Measurements from ENCODE around the gene TIAM2.
A peak's percentile ranks its signal among the peaks of the same experiment; 100 is the strongest.
"Not testable (repeated sequence)": the region's sequence is repeated elsewhere in the genome, so short reads cannot be mapped to it uniquely, and the experiment has no call there.

TIAM2 gene

DNA sequence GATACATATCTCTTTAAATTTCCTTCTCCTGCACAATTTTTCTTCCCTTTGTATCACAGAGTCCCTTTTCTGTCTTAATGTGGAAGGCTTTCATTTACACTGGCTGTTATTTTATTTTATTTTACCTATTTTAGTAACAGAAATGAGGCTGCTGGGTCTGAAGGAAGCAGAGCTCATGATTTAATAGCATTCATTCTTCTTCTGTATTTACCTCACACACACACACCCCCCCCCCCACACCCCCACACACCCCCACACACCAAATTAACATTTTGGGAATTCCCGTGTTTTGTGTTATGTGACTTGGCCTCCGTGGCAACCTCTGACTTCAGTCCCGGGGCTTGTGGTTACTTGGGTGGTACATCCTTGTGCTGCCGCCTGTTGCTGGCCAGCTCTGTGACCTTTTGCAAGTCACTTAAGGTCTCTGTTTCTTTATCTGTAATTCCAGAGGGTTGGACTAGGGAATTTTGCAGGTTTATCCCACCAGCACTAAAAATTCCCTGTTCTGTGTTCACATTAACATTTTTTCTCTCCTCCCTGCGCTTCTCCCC, 108.8 kb downstream of the TIAM2 start:
- FAIRE-seq = no peak

DNA sequence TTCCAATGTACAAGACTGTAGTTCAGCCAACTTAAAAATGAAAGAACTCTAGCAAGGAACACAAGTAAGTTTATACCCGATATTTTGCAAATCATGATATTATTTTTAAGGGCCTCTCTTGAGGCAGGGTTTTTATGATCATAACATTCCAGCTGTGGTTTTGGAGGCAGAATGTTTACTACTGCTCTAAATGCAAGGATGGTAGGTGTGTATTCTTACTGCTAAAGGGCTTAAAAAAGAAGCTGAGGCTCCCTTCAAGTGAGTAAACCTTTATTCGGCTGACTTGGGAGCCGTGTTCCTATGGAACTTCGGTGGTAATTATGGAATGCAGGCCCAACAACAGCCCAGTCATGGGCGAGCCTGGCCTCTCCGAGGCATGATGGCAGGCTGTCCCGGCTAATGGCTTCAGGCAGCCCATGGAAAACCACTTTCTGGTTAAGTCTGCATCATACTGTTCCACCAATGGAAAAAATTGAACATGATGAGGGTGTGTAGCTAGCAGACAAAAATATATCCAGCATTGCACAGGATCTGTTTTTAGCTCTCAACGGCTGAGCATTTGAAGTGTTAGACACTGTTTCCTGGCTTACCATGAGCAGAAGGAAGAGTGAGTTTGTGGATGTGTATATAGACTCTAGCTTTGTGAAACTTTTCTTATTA, 111.5 kb downstream of the TIAM2 start:
- no peak for FAIRE-seq

DNA sequence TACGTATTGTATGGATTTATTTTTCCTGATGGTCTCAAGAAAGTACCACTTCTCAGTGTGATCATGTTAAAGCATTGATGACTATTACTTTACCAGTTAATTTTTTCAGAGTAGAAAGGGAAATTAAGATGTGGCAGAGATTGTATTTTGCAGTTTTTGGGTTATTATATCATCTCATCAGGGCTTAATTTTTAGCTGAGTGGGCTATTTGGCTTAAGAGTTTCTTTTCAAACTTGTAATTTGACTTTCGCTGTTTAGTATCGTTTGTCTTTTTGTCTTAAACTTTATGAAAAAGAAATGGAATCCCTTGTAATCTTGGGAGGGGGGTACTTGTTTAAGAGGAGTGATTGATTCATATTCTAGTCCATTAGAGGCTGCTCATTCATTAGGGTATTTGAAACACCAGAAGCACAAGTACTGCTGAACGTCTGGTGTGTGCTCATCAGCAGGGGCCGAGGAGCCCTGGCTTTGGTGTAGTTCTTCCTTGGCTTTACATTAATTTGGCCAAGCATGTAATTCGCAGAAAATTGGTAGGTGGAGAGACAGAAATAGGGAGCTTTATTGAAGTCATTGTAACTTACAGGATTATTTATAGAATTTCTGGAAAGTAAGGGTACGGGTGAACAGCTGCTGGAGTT, 112.4 kb downstream of the TIAM2 start:
- no peak for FAIRE-seq

DNA sequence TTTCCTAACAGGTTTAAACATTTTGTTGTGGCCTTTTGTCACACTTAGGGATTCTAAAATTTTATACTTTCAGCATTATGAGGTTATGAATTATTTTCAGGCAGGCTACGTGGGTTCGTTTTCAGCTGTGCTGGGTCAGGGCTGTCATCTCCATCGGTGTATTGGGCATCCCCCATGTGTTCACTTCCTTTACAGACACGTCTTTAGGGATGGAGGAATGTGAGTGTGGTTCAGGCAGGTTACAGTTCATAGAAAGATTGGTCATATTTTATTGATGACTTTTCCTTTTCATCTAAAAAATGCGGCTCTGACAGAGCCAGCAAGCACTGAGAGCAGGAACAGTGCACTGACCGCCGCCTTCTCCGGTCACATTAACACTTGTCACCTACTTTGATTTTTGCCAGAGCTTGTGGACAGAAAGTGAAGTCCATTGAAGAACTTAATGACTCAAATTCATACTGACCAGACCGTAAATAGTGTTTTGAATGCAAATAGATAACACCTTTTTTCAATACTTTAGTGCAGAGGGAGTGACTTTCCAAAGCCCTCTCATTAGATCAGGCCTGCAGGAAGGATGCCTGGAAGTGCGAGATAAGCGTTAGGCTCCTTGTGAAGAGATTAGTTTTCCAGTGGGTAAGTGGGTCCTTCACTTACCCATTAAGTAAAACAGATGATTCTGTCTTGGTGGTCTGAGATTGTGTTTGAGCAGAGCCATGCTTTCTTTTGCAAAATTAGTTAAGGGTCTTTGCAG, 113.1 kb downstream of the TIAM2 start:
- no peak for FAIRE-seq

DNA sequence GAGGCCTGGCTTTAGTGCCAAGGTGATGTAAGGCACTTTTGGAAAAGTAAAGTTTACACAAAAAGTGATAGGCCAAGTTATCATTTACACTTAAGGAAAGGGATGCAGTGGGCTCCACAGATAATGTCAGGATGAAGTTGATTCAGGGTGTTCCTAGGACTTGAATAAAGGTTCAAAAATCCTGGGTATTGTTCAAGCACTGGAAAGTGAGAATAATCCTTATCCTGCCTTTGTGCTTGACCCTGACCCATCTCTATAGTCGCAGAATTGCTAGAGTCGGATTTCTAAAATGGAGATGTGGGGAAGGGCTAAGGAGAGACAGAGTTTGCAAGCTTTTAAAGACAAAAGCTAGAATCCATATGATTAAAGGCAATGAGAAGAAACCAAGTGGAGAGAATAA, 115.6 kb downstream of the TIAM2 start:
- FAIRE-seq = no peak

DNA sequence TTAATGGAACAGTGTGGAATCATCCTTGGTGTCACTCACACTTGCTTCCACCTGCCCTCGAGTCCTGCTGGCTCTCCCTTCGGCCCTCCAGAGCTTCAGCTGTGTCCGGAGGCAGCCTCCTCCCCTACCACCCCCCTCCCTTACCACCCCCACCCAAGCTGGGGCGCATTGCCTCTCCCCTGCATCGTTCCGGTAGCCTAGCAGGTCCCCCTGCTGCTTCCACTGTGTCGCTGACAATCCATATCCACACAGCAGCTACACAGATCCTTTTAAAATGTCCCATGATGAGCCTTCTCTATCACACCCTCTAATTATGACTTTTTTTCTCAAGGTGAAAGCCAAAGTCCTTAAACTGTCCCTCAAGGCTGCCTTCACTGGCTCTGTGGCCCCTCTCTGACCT, 117.6 kb downstream of the TIAM2 start:
- no peak for FAIRE-seq

DNA sequence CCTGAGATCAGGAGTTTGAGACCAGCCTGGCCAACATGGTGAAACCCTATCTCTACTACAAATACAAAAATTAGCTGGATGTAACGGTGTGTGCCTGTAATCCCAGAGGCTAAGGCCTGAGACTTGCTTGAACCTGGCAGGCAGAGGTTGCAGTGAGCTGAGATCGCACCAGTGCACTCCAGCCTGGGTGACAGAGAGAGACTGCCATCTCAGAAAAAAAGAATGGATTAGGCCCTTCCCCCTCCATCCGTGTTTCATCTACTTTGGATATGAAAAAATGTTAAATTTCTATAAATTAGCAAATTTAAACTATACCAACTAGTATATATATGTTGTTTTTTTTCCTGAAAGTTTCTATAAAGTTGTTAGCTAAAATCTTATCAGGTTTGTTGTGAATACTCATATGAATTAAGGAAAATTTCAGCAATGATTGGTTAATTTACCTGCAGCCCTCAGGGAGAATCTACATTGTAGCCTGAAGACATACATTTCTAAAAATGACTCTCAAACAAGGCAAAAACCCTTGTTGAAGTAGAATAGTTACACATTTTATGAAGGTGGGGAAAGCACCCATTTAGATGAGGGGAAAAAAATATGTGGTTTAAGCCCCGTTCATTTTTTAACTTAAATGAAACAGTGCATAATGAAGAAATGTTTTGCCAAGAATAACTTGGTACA, 120.9 kb downstream of the TIAM2 start:
- no peak for FAIRE-seq

DNA sequence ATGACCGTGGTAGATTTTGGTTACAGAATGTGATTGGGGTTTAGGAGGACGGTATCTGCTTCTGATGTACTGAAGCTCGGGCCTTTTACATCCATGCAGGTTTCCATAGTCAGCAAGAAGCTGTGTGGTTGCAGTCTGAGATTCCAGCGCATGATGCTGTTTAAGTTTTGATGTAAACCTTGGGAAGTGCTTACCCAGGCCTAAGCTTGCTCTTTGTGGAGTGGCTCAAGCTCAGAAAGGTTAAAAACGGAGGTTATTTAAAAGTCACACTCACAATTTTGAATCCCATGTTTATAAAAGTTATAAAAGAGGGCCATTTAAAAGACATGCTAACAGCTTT, 121.4 kb downstream of the TIAM2 start:
- FAIRE-seq = no peak

DNA sequence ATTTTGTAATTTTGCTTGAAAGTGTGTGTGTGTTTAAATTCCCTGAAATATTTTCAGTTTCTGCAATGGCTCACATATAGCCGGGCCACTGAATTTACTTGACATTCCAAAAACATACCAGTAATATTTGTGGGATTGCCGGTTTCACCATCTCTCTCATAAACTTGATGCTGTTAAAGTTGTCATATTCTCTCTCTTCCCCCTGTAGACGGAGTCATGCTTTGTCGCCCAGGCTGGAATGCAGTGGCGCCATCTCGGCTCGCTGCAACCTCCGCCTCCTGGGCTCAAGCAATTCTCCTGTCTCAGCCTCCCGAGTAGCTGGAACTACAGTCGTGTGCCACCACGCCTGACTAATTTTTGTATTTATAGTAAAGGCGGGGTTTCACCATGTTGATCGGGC, 122.1 kb downstream of the TIAM2 start:
- FAIRE-seq = no peak

DNA sequence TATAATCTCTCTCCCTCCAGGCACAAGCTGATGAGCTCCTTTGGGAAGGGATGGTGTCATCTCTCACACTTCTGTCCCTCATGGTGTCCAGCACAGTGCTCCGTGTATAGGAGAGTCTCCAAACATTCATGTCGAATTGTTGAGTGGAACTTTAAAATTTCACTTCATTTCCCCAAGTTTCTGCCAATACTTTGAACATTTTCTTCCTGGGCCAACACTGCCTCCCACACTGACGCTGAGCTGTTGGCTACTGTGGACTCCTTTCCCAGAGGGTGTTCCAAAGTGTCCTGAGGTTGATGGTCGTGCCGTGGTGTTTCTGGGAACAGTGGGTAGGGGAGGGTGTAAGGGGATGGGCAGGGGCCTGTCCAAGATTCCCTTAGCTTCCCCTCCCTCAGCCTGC, 122.7 kb downstream of the TIAM2 start:
- no peak for FAIRE-seq

DNA sequence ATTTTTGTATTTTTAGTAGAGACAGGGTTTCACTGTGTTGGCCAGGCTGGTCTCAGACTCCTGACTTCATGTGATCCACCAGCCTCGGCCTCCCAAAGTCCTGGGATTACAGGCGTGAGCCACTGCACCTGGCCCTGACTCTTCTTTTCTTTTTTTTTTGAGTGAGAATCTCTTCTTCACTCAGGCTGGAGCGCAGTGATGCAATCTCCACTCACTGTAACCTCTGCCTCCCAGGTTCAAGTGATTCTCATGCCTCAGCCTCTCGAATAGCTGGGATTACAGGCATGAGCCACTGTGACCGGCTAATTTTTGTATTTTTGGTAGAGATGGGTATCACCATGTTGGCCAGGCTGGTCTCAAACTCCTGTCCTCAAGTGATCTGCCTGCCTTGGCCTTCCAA, 124.1 kb downstream of the TIAM2 start:
- not testable (repeated sequence) for FAIRE-seq

DNA sequence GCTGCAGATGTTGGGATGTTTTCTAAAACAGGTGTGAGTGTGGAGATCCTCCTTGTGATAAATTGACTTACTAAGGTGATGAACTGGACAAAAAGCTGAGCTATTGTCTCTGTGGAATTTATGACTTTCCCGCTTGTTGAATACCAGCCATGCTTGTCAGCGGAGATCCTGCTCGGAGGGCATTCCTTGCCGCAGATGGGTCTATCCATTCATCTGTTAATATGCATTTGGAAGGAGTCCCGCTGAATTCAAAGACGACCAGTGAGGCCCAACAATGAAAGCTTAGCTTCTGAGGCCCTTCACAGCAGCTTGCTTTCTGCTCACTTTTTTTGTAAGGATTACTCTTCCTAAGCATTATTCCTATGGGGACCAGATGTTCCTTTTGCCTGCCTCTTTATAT, 124.9 kb downstream of the TIAM2 start:
- FAIRE-seq = no peak

DNA sequence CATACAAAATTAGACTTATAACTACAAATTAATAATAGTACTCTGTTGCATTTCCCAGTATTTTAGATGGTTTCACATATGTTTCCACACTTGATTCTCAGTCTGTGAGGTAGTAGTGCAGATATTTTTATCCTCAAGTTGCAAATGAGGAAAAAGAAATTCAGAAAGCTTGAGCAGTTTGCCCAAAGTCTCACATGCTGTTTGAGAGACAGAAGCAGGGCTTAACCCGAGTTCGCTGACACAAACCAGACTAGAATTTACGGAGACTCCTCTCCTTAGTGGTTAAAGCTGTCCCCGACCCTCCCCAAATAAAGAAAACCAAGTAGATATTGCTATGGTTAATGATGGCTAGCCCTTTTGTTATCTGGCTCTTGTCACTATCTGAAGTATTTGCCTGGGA, 126.2 kb downstream of the TIAM2 start:
- no peak for FAIRE-seq

DNA sequence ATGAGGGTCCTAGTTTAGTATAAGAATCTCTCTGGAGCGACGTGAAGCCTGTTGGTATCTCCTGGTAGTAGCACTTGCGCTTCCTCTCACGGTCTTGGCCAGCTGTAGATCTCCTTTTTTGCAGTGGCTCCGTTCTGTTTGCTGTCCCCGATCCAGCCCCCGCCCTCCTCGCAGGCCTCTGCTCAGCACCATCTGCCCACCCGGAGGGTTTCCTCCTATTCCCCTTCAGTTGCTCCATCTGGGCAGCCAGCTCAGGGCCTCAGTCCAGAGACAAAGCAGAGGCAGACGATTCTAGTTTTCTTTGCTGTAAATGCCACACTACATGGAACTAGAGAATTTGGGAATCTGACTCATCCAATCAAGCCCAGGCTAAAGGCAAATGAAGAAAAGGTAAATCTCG, 126.6 kb downstream of the TIAM2 start:
- FAIRE-seq = no peak

DNA sequence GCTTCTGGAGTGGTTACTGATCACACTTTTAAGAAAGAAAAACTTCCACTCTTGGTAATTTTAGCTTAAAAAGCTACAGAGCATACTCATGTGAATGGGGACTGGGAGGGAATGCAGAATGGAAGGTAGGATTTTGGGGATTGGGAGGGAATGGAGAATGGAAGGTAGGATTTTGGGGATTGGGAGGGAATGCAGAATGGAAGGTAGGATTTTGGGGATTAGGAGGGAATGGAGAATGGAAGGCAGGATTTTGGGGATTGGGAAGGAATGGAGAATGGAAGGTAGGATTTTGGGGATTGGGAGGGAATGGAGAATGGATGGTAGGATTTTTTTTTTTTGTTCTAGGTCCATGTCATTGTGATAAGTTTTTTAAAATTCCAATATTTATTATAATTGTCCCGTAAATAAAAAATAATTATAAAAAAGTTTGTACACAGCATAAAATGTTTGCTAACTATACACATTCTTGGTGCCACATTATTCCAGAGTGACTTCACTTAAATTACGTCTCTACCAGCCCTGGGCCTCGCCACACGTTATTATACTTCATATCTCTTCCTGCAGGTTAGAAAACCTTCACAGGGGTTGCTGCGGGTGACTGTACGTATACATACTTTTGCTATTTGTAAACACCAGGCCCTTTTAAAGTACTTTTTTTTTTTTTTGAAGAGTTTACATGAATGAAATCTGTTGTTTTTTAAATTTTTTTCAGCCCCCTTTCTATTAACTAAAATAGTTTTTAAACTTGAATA, 127.3 kb downstream of the TIAM2 start:
- no peak for FAIRE-seq

DNA sequence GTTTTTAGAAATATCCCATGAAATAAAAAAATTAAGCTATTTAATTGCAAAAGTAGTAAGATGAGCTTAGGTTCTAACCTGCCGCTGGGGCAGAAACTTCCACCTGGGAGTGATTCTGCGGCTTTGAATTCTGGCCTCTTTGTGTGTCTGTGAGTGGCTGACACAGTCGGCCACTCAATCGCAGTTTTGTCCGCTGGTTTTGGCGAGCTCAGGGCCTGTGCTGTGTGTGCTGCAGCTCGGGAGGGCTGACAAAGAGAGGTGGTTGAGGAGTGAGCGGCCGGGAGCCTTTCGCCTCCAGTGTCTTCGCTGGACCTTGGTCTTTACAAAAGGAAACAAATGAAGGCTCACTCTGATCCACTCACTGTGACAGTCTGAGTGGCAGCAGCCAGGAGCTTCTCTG, 128.4 kb downstream of the TIAM2 start:
- FAIRE-seq = no peak

DNA sequence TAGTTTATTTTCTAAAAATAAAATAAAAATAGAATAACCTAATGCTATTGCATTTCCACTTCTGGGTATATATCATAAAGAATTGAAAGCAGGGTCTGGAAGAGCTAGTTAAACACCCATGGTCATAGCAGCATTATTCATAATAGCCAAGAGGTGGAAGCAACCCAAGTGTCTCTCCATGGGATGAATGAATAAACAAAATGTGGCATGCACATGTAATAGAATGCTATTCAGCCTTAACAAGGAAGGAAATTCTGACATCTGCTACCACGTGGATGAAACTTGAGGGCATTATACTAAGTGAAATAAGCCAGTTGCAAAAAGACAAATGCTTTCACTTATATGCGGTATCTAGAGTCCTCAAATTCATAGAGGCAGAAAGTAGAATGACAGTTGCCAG, 130.8 kb downstream of the TIAM2 start:
- peak; percentile 43 for FAIRE-seq

DNA sequence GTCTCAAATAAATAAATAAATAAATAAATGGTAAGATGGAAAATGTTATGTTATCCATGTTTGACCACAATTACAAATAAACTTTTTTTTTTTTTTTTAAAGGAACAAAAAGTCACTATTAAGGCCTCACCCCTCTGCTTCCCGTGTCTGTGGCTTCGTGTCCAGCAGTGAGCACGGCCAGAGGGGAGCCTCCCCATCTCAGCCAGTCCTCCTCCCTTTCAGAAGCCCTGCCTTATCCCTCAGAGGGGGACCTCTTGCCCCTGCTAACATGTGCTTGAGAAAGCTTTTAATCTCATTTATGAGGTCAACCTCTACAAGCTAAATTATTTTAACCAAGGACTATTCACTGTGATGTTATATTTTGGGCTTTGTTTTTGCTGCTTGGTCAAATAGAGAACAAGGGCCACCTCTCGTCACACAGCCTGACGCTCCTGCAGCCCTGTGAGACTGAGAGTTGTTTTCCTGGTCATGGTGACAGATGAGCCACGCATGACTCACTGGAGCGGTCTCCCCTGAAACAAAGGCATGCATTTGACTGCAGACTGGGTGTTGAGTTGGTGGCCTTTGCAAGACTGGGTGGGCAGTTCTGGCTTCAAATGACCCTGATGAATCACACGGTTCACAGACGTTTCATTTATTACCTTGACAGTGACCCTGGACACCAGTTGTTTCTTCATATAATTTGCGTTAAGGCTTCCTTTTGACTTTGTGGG, 131.8 kb downstream of the TIAM2 start:
- peak; percentile 48 for FAIRE-seq

DNA sequence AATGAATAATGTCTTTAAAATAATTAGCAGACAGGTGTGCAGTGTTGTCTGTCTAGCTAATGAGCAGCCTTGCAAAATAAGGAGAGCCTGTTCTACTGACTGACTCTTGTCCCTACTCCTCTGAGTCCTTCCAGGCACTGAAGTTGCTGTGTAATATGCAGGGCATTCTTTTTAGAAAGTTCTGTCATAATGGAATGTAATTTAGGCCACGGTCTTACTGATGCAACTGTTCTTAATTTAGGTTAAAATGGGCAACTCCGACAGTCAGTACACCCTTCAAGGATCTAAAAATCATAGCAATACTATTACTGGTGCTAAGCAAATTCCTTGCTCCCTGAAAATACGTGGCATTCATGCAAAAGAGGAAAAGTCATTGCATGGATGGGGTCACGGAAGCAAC, 133.9 kb downstream of the TIAM2 start:
- FAIRE-seq = no peak

DNA sequence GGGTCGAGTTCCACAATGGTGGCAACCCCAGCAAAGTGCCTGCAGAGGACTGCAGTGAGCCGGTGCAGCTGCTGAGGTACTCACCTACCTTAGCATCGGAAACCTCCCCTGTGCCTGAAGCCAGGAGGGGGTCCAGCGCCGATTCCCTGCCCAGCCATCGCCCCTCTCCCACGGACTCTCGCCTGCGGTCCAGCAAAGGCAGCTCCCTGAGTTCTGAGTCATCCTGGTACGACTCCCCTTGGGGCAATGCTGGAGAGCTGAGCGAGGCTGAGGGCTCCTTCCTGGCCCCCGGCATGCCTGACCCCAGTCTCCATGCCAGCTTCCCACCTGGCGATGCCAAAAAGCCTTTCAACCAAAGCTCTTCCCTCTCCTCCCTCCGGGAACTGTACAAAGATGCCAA, 134.6 kb downstream of the TIAM2 start:
- no peak for FAIRE-seq

DNA sequence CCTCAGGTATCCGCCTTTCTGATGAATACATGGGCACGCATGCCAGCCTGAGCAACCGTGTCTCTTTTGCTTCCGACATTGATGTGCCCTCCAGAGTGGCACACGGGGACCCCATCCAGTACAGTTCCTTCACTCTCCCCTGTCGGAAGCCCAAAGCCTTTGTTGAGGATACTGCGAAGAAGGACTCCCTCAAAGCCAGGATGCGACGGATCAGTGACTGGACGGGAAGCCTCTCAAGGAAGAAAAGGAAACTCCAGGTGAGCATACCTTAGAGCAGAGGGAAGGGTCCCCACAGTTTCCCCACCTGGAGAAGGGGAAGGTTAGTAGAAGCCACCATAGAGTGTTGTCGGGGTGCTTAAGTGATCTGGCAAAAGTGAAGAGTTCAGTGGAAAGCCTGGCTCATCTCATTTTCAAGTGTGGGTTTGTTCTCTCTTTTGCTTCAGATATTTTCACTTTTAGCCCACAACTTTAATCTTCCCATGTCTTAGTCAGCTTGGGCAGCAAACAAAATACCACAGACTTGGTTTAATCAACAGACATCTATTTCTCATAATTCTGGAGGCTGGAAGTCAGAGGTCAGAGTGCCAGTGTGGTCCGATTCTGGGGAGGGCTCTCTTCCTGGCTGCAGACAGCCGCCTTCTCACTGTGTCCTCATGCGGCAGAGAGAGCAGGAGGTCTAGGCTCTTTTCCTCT, 135.2 kb downstream of the TIAM2 start:
- no peak for FAIRE-seq
